IMR-90 (cell line): ENCODE data around the gene VPS35. TPM values are rescaled to one million over a fixed set of nuclear protein-coding genes. Genes with fewer than 3 reads are reported as not detected.
"Not testable (repeated sequence)": the region's sequence is repeated elsewhere in the genome, so short reads cannot be mapped to it uniquely, and the experiment has no call there.

Source experiments
- ATAC-seq: fragments of 200-7000 bp; cut with Tn5 transposase; 2 replicates; pipeline ENCODE4 v1.9.1; 2020; ENCODE audit warnings: low read depth, mild to moderate bottlenecking, moderate library complexity
- BruUV-seq: library from RNA; stranded (reverse); fragments of 400-500 nt; replicated peaks from 2 replicates; lab custom pipeline; 2021; lab: Mats Ljungman, UMichigan
- CTCF ChIA-PET: fragments of 300-600 bp; formaldehyde crosslinking; extraction: SDS; loops from one replicate; lab custom pipeline; 2021; ENCODE audit warnings: antibody characterized with exemption; lab: Yijun Ruan, JAX
- POLR2A ChIA-PET: fragments of 300-600 bp; sonication (Branson Sonifier 250); formaldehyde crosslinking; loops from one replicate; lab custom pipeline; 2022; ENCODE audit warnings: antibody characterized with exemption; ENCODE audit not compliant: unreplicated experiment; lab: Charles Lee
- DNase-seq: peaks from one replicate; pipeline ENCODE4 v3.0.0; 2013
- H2AFZ ChIP-seq: replicated peaks from 2 replicates; pipeline ENCODE3; 2013; ENCODE audit warnings: low read length, mild to moderate bottlenecking; ENCODE audit not compliant: poor library complexity
- H2AK5ac ChIP-seq: 2 replicates; pipeline ENCODE4 v1.6.1; 2013; ENCODE audit warnings: low read depth, low read length, inconsistent platforms
- H2AK9ac ChIP-seq: replicated peaks from 2 replicates; pipeline ENCODE3; 2013; ENCODE audit warnings: mild to moderate bottlenecking, low read depth, low read length, moderate library complexity; ENCODE audit not compliant: poor library complexity
- H2BK120ac ChIP-seq: 2 replicates; pipeline ENCODE4 v1.6.1; 2013; ENCODE audit warnings: low read depth, low read length, inconsistent platforms
- H2BK15ac ChIP-seq: 3 replicates; pipeline ENCODE4 v1.6.1; 2013; ENCODE audit warnings: low read depth, low read length, inconsistent platforms
- H2BK20ac ChIP-seq: 2 replicates; pipeline ENCODE4 v1.6.1; 2013; ENCODE audit warnings: low read depth, mild to moderate bottlenecking, inconsistent platforms, low read length, moderate library complexity
- H2BK5ac ChIP-seq: 2 replicates; pipeline ENCODE4 v1.6.1; 2013; ENCODE audit warnings: mild to moderate bottlenecking, low read depth, low read length, inconsistent platforms; ENCODE audit not compliant: poor library complexity, severe bottlenecking
- H3K14ac ChIP-seq: replicated peaks from 2 replicates; pipeline ENCODE4 v1.6.1; 2013; ENCODE audit warnings: low read depth, low read length, inconsistent platforms
- H3K18ac ChIP-seq: 2 replicates; pipeline ENCODE4 v1.6.1; 2013; ENCODE audit warnings: low read depth, low read length, control low read depth
- H3K23ac ChIP-seq: 2 replicates; pipeline ENCODE4 v1.6.1; 2013; ENCODE audit warnings: low read depth, low read length, inconsistent platforms
- H3K27ac ChIP-seq: 2 replicates; pipeline ENCODE4 v1.5.1; 2013; ENCODE audit warnings: mild to moderate bottlenecking, control low read depth, low read length; ENCODE audit not compliant: insufficient read depth
- H3K27me3 ChIP-seq: 2 replicates; pipeline ENCODE4 v1.6.1; 2013; ENCODE audit warnings: low read length; ENCODE audit not compliant: control insufficient read depth, insufficient read depth
- H3K36me3 ChIP-seq: 2 replicates; pipeline ENCODE4 v1.6.1; 2013; ENCODE audit warnings: low read length, mixed read lengths; ENCODE audit not compliant: control insufficient read depth, insufficient read depth
- H3K4ac ChIP-seq: 2 replicates; pipeline ENCODE4 v1.6.1; 2013; ENCODE audit warnings: low read depth, low read length, inconsistent platforms
- H3K4me1 ChIP-seq: 2 replicates; pipeline ENCODE4 v1.6.1; 2013; ENCODE audit warnings: low read length, mixed read lengths; ENCODE audit not compliant: control insufficient read depth, insufficient read depth
- H3K4me2 ChIP-seq: 2 replicates; pipeline ENCODE4 v1.6.1; 2013; ENCODE audit warnings: low read depth, mild to moderate bottlenecking, control low read depth, low read length, moderate library complexity
- H3K4me3 ChIP-seq: 2 replicates; pipeline ENCODE4 v1.5.1; 2013; ENCODE audit warnings: low read depth, mild to moderate bottlenecking, control low read depth, low read length, moderate library complexity; ENCODE audit not compliant: insufficient read depth
- H3K56ac ChIP-seq: 2 replicates; pipeline ENCODE4 v1.6.1; 2013; ENCODE audit warnings: low read length, inconsistent platforms; ENCODE audit not compliant: insufficient read depth; ENCODE audit errors: extremely low read depth
- H3K79me1 ChIP-seq, 2 experiments: 2 replicates each; pipeline ENCODE4 v1.6.1; 2013; ENCODE audit warnings: low read length in 2 of 2, inconsistent platforms in 1 of 2, low read depth in 1 of 2
- H3K9ac ChIP-seq: 2 replicates; pipeline ENCODE4 v1.6.1; 2013; ENCODE audit warnings: low read depth, low read length, control low read depth
- H3K9me1 ChIP-seq: 2 replicates; pipeline ENCODE4 v1.6.1; 2013; ENCODE audit warnings: low read length, inconsistent platforms; ENCODE audit not compliant: insufficient read depth
- H3K9me3 ChIP-seq: 2 replicates; pipeline ENCODE4 v1.6.1; 2013; ENCODE audit warnings: low read length; ENCODE audit not compliant: control insufficient read depth, insufficient read depth
- H4K20me1 ChIP-seq: 2 replicates; pipeline ENCODE4 v1.6.1; 2013; ENCODE audit warnings: low read length, inconsistent platforms; ENCODE audit not compliant: insufficient read depth
- H4K5ac ChIP-seq: 2 replicates; pipeline ENCODE4 v1.6.1; 2013; ENCODE audit warnings: mild to moderate bottlenecking, low read depth, low read length, control low read depth
- H4K8ac ChIP-seq, 2 experiments: 2 replicates each; pipeline ENCODE4 v1.6.1; 2013; ENCODE audit warnings: low read depth in 2 of 2, low read length in 2 of 2, control low read depth in 1 of 2, inconsistent platforms in 1 of 2
- H4K91ac ChIP-seq: 2 replicates; pipeline ENCODE4 v1.6.1; 2013; ENCODE audit warnings: low read depth, low read length, inconsistent platforms; ENCODE audit not compliant: insufficient read depth
- WGBS, 2 experiments: methylation state at CpG; one replicate each; pipeline versions ENCODE4 v1.1.5 to v1.1.7; 2013; ENCODE audit warnings: missing lambda C conversion rate in 2 of 2; ENCODE audit not compliant: insufficient read length in 1 of 2; ENCODE audit errors: extremely low coverage in 2 of 2; 5-methylcytosine and 5-hydroxymethylcytosine counted together
- dilution Hi-C: fragments of 300-500 bp; cut with HindIII; formaldehyde crosslinking; loops from one replicate; pipeline ENCODE4 v1.14.3; 2018; ENCODE audit warnings: low sequenced_read_pairs; ENCODE audit not compliant: unreplicated experiment
- in situ Hi-C: fragments of 300-500 bp; cut with MboI; formaldehyde crosslinking; loops from 3 replicates; pipeline ENCODE4 v1.14.3; 2019; ENCODE audit warnings: low sequenced_read_pairs, inconsistent platforms, mixed read lengths
- intact Hi-C: fragments of 100-400 bp; cut with micrococcal nuclease; formaldehyde crosslinking; loops from 2 replicates; pipeline ENCODE4 v1.10.0; 2022
- polyA plus RNA-seq, 3 experiments: library from polyadenylated mRNA; depleted of rRNA; stranded (reverse); fragments of >200 nt; gene quantifications; 2 replicates each; pipeline ENCODE4 v1.2.3, GENCODE V29; 2012; ENCODE audit warnings: low replicate concordance in 1 of 3
- total RNA-seq: library from RNA; depleted of rRNA; stranded (reverse); fragments of >200 nt; gene quantifications from 2 replicates; pipeline ENCODE4 v1.2.3, GENCODE V29; 2012

Gene VPS35
- total and polyA plus RNA-seq, 2 of the 4 experiments (the other 2 are of a cell fraction), result 42.3 to 89.4 TPM

GRCh38 chr16:46626681-46627080, 62.3 kb downstream of the VPS35 start:
- no CpG with 5 or more reads among the region's 22 CpGs for WGBS, 2 experiments
- H3K18ac ChIP-seq, H3K27ac ChIP-seq, H3K79me1 ChIP-seq, in situ Hi-C loops, H2BK15ac ChIP-seq, H4K91ac ChIP-seq, H3K4me2 ChIP-seq, H3K4me3 ChIP-seq, H2AK9ac ChIP-seq, ATAC-seq, H3K14ac ChIP-seq, H3K9me3 ChIP-seq, H3K36me3 ChIP-seq, H3K27me3 ChIP-seq, H3K9ac ChIP-seq, H3K4ac ChIP-seq, H2BK5ac ChIP-seq, H2AK5ac ChIP-seq, H3K4me1 ChIP-seq, H2AFZ ChIP-seq, CTCF ChIA-PET, H4K5ac ChIP-seq, H4K8ac ChIP-seq, POLR2A ChIA-PET, H3K56ac ChIP-seq, H3K9me1 ChIP-seq, intact Hi-C loops, DNase-seq, H3K23ac ChIP-seq, H2BK120ac ChIP-seq, BruUV-seq, H2BK20ac ChIP-seq, H4K20me1 ChIP-seq, dilution Hi-C loops: not testable (repeated sequence)

- H4K91ac ChIP-seq, H2BK15ac ChIP-seq, H3K56ac ChIP-seq, H2AFZ ChIP-seq, H3K9ac ChIP-seq, H2BK120ac ChIP-seq, H3K4me3 ChIP-seq, H2AK5ac ChIP-seq, H3K79me1 ChIP-seq, H3K4ac ChIP-seq, dilution Hi-C loops, H2BK5ac ChIP-seq, H3K4me2 ChIP-seq, DNase-seq, CTCF ChIA-PET, H3K18ac ChIP-seq, H4K20me1 ChIP-seq, H3K9me3 ChIP-seq, POLR2A ChIA-PET, H3K14ac ChIP-seq, BruUV-seq, in situ Hi-C loops, H3K23ac ChIP-seq, H2AK9ac ChIP-seq, intact Hi-C loops, H3K36me3 ChIP-seq, H2BK20ac ChIP-seq, H3K4me1 ChIP-seq, H4K8ac ChIP-seq, ATAC-seq, H3K27me3 ChIP-seq, H4K5ac ChIP-seq, H3K27ac ChIP-seq, H3K9me1 ChIP-seq: not testable (repeated sequence)
- WGBS, 2 experiments, result no CpG with 5 or more reads among the region's 6 CpGs
Measured at GRCh38 chr16:46624862-46625261, 64.1 kb downstream of the VPS35 start.
